WTC11 (cell line): ENCODE measurements around the gene MEGF11. TPM values are rescaled to one million over a fixed set of nuclear protein-coding genes. Genes with fewer than 3 reads are reported as not detected.

Source experiments
- ATAC-seq: fragments of 200-7000 bp; cut with Tn5 transposase; 2 replicates; pipeline ENCODE4 v1.10.0; 2021; ENCODE audit warnings: mild to moderate bottlenecking, moderate library complexity
- CTCF ChIA-PET: fragments of 300-600 bp; sonication (Branson Sonifier 250); formaldehyde crosslinking; loops from one replicate; lab custom pipeline; 2021; ENCODE audit warnings: antibody characterized with exemption; lab: Charles Lee
- POLR2A ChIA-PET: fragments of 350-600 bp; sonication (Branson Sonifier 250); formaldehyde crosslinking; loops from one replicate; lab custom pipeline; 2021; ENCODE audit warnings: antibody characterized with exemption; lab: Charles Lee
- DNase-seq: peaks from one replicate; pipeline ENCODE4 v3.0.0; 2021; ENCODE audit warnings: low spot score
- H3K27ac Mint-ChIP-seq: 2 replicates; pipeline ENCODE4 v1.8.0; 2021; ENCODE audit warnings: mixed read lengths
- H3K27me3 Mint-ChIP-seq: 2 replicates; pipeline ENCODE4 v1.8.0; 2021; ENCODE audit warnings: low read depth, mild to moderate bottlenecking, moderate library complexity, mixed read lengths
- H3K36me3 Mint-ChIP-seq: 2 replicates; pipeline ENCODE4 v1.8.0; 2021; ENCODE audit warnings: mixed read lengths
- H3K4me1 Mint-ChIP-seq: 2 replicates; pipeline ENCODE4 v1.8.0; 2022; ENCODE audit warnings: mixed read lengths
- H3K4me3 Mint-ChIP-seq: 2 replicates; pipeline ENCODE4 v1.8.0; 2021; ENCODE audit warnings: mild to moderate bottlenecking, moderate library complexity, mixed read lengths
- H3K9me3 Mint-ChIP-seq: 2 replicates; pipeline ENCODE4 v1.8.0; 2021; ENCODE audit warnings: mixed read lengths
- CBFB ChIP-seq: sonication (generic); formaldehyde crosslinking; IDR thresholded peaks from 2 replicates; pipeline ENCODE4 v1.8.1; 2022; ENCODE audit warnings: mild to moderate bottlenecking, low read depth, missing genetic modification reagents
- ELF4 ChIP-seq: sonication (generic); formaldehyde crosslinking; IDR thresholded peaks from 2 replicates; pipeline ENCODE4 v1.8.1; 2022; ENCODE audit warnings: low read depth, mild to moderate bottlenecking, moderate library complexity, missing genetic modification reagents
- GABPB1 ChIP-seq: sonication (generic); formaldehyde crosslinking; IDR thresholded peaks from 2 replicates; pipeline ENCODE4 v1.8.1; 2023; ENCODE audit warnings: mild to moderate bottlenecking, missing genetic modification reagents
- GRHL2 ChIP-seq: fragments of 250-450 bp; sonication (Bioruptor Pico); IDR thresholded peaks from 2 replicates; pipeline ENCODE4 v1.8.0; 2022; ENCODE audit warnings: mild to moderate bottlenecking, moderate library complexity; ENCODE audit not compliant: insufficient replicate concordance, severe bottlenecking
- IRF2 ChIP-seq: sonication (generic); formaldehyde crosslinking; IDR thresholded peaks from 2 replicates; pipeline ENCODE4 v1.8.0; 2022; ENCODE audit warnings: low read depth, missing genetic modification reagents, borderline replicate concordance
- NFYB ChIP-seq: sonication (generic); formaldehyde crosslinking; conservative IDR thresholded peaks from 2 replicates; pipeline ENCODE4 v1.8.0; 2022; ENCODE audit warnings: low read depth, missing genetic modification reagents
- NR1H2 ChIP-seq: sonication (generic); formaldehyde crosslinking; IDR thresholded peaks from 2 replicates; pipeline ENCODE4 v1.9.0; 2021; ENCODE audit warnings: mild to moderate bottlenecking, moderate library complexity, missing genetic modification reagents
- RORB ChIP-seq: fragments of 250-450 bp; sonication (Bioruptor Pico); IDR thresholded peaks from 2 replicates; pipeline ENCODE4 v1.9.0; 2021; ENCODE audit warnings: mild to moderate bottlenecking
- SMAD3 ChIP-seq: sonication (generic); formaldehyde crosslinking; IDR thresholded peaks from 2 replicates; pipeline ENCODE4 v1.8.0; 2022; ENCODE audit warnings: missing genetic modification reagents, mild to moderate bottlenecking, borderline replicate concordance
- SMAD4 ChIP-seq: sonication (generic); formaldehyde crosslinking; IDR thresholded peaks from 2 replicates; pipeline ENCODE4 v1.8.0; 2022; ENCODE audit warnings: mild to moderate bottlenecking, missing genetic modification reagents
- SP1 ChIP-seq: sonication (generic); formaldehyde crosslinking; conservative IDR thresholded peaks from 2 replicates; pipeline ENCODE4 v1.8.1; 2022; ENCODE audit warnings: missing genetic modification reagents
- TEAD4 ChIP-seq: sonication (generic); formaldehyde crosslinking; IDR thresholded peaks from 2 replicates; pipeline ENCODE4 v1.8.0; 2022; ENCODE audit warnings: mild to moderate bottlenecking, missing genetic modification reagents
- ZNF232 ChIP-seq: sonication (generic); formaldehyde crosslinking; IDR thresholded peaks from 2 replicates; pipeline ENCODE4 v1.8.0; 2022; ENCODE audit warnings: mild to moderate bottlenecking, missing genetic modification reagents
- total RNA-seq: library from RNA; stranded (reverse); gene quantifications from 3 replicates; pipeline ENCODE4 v1.2.3, GENCODE V29; 2021
- TF ChIP-seq, protein P1 (sequence below): fragments of 250-450 bp; sonication (Bioruptor Pico); IDR thresholded peaks from 2 replicates; pipeline ENCODE4 v1.9.0; 2021; ENCODE audit warnings: mild to moderate bottlenecking, borderline replicate concordance
- TF ChIP-seq, protein P2 (sequence below): fragments of 200-600 bp; IDR thresholded peaks from 2 replicates; pipeline ENCODE4 v1.8.0; 2022; ENCODE audit warnings: antibody characterized with exemption
- TF ChIP-seq, protein P3 (sequence below): fragments of 250-450 bp; sonication (Bioruptor Pico); IDR thresholded peaks from 2 replicates; pipeline ENCODE4 v1.9.0; 2021; ENCODE audit warnings: mild to moderate bottlenecking

MEGF11 gene
- total RNA-seq, 1 experiment from 2014 or later: 3.3 TPM

DNA sequence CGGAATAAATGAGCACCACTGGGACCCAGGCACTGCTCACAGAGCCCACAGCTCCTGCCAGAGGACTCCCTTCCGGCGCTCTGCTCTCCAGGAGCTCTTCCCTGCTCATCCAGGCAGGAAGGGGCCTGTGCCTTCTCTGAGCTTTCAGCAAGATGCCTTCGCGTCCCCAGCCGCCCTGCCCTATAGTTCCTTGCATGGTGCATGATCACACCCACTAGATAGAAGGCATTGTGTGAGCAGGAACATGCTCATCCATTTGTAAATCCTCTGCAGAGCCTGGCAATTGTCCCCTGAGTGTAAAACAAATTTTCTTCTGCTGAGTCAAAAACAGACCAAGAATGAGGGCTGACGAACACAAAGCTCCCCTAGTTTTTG, 181.6 kb downstream of the MEGF11 start:
- ATAC-seq (no peak), DNase-seq (no peak)
- H3K27me3 Mint-ChIP-seq: no peaks in the 10 kb centered on the region; the same call in 1 of the 2 replicates
- TF ChIP-seq, protein P1, sequence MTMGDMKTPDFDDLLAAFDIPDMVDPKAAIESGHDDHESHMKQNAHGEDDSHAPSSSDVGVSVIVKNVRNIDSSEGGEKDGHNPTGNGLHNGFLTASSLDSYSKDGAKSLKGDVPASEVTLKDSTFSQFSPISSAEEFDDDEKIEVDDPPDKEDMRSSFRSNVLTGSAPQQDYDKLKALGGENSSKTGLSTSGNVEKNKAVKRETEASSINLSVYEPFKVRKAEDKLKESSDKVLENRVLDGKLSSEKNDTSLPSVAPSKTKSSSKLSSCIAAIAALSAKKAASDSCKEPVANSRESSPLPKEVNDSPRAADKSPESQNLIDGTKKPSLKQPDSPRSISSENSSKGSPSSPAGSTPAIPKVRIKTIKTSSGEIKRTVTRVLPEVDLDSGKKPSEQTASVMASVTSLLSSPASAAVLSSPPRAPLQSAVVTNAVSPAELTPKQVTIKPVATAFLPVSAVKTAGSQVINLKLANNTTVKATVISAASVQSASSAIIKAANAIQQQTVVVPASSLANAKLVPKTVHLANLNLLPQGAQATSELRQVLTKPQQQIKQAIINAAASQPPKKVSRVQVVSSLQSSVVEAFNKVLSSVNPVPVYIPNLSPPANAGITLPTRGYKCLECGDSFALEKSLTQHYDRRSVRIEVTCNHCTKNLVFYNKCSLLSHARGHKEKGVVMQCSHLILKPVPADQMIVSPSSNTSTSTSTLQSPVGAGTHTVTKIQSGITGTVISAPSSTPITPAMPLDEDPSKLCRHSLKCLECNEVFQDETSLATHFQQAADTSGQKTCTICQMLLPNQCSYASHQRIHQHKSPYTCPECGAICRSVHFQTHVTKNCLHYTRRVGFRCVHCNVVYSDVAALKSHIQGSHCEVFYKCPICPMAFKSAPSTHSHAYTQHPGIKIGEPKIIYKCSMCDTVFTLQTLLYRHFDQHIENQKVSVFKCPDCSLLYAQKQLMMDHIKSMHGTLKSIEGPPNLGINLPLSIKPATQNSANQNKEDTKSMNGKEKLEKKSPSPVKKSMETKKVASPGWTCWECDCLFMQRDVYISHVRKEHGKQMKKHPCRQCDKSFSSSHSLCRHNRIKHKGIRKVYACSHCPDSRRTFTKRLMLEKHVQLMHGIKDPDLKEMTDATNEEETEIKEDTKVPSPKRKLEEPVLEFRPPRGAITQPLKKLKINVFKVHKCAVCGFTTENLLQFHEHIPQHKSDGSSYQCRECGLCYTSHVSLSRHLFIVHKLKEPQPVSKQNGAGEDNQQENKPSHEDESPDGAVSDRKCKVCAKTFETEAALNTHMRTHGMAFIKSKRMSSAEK (CRISPR knock-in tag): no peak
- TF ChIP-seq RORB (CRISPR knock-in tag): no peak
- no peak for TF ChIP-seq TEAD4 (CRISPR knock-in tag)
- TF ChIP-seq NR1H2: no peak
- TF ChIP-seq SMAD3 (CRISPR knock-in tag): no peak
- TF ChIP-seq SMAD4: no peak
- TF ChIP-seq NFYB: no peak
- no peak for TF ChIP-seq ZNF232 (CRISPR knock-in tag)
- TF ChIP-seq, protein P2, sequence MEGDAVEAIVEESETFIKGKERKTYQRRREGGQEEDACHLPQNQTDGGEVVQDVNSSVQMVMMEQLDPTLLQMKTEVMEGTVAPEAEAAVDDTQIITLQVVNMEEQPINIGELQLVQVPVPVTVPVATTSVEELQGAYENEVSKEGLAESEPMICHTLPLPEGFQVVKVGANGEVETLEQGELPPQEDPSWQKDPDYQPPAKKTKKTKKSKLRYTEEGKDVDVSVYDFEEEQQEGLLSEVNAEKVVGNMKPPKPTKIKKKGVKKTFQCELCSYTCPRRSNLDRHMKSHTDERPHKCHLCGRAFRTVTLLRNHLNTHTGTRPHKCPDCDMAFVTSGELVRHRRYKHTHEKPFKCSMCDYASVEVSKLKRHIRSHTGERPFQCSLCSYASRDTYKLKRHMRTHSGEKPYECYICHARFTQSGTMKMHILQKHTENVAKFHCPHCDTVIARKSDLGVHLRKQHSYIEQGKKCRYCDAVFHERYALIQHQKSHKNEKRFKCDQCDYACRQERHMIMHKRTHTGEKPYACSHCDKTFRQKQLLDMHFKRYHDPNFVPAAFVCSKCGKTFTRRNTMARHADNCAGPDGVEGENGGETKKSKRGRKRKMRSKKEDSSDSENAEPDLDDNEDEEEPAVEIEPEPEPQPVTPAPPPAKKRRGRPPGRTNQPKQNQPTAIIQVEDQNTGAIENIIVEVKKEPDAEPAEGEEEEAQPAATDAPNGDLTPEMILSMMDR: no peak
- no peak for TF ChIP-seq SP1
- no peak for TF ChIP-seq GABPB1
- no peak for TF ChIP-seq CBFB
- no peaks in the 10 kb centered on the region for H3K9me3 Mint-ChIP-seq
- H3K27ac Mint-ChIP-seq: 0 out of 2 replicates have a peak overlapping the region, but pooled peaks have one; percentile 28
- H3K4me1 Mint-ChIP-seq: peaks cover 52% of the 10 kb centered on the region
- H3K4me3 Mint-ChIP-seq: no peak overlapping the region
- ChIA-PET CTCF (interaction anchor here (0.9 to 4.6 kb wide), 5 partner anchors 9 to 150 kb away, joined by 3 to 15 read pairs (median 8); no protein-coding TSS in a partner anchor), POLR2A (no interaction called here)
- H3K36me3 Mint-ChIP-seq: no peaks in the 10 kb centered on the region

DNA sequence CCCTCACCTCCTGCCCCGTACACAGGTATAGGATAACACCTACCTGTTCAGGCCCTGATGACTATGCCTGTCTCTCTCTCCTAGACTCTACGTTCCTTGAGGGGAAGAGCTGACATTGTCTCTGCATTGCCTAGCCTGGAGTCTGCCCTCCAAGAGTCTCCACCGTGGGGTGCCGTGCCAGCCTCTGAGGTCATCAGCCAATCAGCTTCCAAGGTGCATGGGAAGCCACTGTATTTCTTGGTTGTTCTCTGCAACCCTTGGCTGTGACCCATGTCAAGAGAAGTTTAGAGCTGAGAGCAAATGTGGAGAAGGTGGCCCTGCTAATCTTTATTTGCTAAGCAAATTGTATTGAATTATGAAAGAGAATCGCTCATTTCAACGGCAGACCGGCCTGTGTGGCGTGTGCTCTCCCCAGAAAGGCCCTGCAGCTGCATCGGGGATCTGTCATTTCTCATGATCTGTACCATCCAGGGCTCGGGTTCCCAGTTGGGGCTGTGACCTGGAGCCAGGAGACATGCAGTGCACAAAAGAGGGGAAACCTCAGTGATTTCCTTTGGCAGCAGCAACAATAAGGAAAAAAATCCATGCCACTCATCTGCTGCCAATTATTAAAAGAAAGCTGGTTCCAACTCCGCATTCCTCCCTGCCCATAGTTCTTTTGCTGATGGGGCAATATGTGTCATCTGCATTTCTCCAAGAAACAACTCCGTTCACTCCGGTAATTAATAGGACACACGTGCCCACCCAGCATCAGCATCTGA, 182.2 kb downstream of the MEGF11 start:
- Mint-ChIP-seq H3K27me3 (no peaks in the 10 kb centered on the region; the same call in 1 of the 2 replicates), H3K9me3 (no peaks in the 10 kb centered on the region), H3K27ac (no peak overlapping the region), H3K36me3 (no peaks in the 10 kb centered on the region), H3K4me1 (peaks cover 58% of the 10 kb centered on the region), H3K4me3 (no peak overlapping the region)
- DNase-seq (no peak), ATAC-seq (no peak)
- TF ChIP-seq ZNF232 (CRISPR knock-in tag) (no peak), IRF2 (CRISPR knock-in tag) (no peak), NR1H2 (no peak), ELF4 (no peak), GRHL2 (CRISPR knock-in tag) (no peak)
- TF ChIP-seq, protein P3, sequence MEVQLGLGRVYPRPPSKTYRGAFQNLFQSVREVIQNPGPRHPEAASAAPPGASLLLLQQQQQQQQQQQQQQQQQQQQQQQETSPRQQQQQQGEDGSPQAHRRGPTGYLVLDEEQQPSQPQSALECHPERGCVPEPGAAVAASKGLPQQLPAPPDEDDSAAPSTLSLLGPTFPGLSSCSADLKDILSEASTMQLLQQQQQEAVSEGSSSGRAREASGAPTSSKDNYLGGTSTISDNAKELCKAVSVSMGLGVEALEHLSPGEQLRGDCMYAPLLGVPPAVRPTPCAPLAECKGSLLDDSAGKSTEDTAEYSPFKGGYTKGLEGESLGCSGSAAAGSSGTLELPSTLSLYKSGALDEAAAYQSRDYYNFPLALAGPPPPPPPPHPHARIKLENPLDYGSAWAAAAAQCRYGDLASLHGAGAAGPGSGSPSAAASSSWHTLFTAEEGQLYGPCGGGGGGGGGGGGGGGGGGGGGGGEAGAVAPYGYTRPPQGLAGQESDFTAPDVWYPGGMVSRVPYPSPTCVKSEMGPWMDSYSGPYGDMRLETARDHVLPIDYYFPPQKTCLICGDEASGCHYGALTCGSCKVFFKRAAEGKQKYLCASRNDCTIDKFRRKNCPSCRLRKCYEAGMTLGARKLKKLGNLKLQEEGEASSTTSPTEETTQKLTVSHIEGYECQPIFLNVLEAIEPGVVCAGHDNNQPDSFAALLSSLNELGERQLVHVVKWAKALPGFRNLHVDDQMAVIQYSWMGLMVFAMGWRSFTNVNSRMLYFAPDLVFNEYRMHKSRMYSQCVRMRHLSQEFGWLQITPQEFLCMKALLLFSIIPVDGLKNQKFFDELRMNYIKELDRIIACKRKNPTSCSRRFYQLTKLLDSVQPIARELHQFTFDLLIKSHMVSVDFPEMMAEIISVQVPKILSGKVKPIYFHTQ (CRISPR knock-in tag): no peak
- POLR2A ChIA-PET: no interaction called here
- CTCF ChIA-PET: interaction anchor here (0.9 to 4.6 kb wide), 4 partner anchors 10 to 149 kb away, joined by 3 to 15 read pairs (median 10); no protein-coding TSS in a partner anchor
